ELR (cell line): ENCODE data around the gene KCNQ2.

Source experiments
- DNase-seq: peaks from one replicate; pipeline ENCODE4 v3.0.0-alpha.2; 2015; ENCODE audit warnings: low read depth

Gene KCNQ2

DNA sequence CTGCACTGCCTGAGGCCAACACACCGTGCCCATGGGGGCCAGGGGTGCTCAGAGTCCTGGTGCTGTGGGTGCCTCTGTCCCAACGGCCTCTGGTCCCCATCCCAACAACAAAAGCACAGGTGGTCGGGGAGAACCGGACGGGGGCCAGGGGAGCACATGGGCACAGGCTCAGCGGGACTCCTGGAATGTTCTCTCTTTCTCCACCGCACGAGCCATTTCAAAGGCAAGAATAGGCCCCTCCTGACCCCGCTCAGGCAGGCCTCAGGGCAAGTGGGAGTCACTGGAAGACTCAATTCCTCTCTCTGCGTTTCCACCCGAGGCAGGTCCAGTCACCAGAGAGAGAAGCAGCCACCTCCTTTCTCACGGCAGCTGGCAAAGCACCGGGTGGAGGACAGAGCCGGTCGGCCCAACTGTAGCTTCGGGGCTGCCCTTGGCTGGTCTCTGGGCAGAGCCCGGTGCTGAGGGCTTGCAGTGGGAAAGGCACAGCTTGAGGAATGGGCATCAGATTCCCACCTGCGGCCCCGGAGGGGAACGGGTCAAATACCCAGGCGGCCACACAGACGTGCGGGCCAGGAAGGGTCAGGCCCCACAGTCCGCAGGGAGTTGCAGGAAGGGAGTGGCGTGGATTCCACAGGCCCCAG, 55.2 kb downstream of the KCNQ2 start:
- no peak for DNase-seq

DNA sequence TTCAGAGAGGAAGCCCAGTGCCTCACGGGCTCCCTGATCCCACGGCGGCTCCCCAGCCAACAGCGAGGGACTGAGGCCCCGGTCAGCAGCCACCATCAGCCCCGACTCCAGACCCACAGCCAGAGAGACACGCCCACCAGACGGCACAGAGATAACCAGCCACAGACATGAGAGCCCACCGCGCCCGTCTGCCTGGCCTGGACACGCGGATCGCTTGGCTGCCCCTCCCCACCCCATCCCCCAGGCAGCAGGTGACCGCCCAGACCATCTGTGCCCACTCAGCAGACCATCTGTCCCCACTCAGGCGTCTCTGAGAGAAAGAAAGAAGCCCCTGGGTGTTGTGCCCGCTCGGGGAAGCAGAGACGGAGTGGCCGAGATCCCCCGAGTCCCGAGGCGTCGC, 55.8 kb downstream of the KCNQ2 start:
- DNase-seq, result no peak

DNA sequence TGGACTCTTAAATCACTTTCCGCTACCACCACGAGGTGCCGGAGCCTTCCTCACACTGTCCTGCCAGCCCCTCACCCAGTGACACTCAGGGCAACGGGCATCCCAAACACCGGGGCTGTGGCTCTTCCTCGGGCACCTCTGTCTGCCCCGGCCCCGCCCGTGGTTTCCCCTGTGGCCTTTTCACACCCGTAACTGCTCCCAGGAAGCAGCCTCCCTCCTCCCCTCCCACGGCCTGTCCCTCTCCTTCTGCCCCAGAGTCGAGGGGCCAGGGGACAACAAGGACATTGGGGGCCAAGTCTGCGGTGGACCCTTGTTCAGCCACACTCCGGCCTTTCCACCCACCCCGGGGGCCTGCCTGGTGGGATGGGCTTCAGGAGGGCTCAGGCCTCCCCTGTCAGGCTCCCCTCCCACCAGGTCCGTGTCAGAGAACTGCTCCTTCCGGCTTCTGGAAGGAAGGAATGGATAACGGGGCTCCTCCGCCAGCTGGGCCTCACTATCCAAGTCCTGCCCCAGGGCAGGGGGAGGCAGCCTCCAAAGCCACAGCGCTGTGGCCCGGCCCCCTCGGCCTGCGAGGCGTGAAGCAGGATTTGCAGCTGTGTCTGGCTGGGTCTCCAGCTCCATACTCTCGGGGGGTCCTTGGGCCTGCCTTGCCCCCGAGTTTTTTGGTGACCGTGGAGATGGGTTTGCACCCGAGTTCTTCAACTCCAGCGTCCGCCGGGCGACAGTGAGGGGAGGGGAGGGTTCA, 56.6 kb downstream of the KCNQ2 start:
- no peak for DNase-seq

DNA sequence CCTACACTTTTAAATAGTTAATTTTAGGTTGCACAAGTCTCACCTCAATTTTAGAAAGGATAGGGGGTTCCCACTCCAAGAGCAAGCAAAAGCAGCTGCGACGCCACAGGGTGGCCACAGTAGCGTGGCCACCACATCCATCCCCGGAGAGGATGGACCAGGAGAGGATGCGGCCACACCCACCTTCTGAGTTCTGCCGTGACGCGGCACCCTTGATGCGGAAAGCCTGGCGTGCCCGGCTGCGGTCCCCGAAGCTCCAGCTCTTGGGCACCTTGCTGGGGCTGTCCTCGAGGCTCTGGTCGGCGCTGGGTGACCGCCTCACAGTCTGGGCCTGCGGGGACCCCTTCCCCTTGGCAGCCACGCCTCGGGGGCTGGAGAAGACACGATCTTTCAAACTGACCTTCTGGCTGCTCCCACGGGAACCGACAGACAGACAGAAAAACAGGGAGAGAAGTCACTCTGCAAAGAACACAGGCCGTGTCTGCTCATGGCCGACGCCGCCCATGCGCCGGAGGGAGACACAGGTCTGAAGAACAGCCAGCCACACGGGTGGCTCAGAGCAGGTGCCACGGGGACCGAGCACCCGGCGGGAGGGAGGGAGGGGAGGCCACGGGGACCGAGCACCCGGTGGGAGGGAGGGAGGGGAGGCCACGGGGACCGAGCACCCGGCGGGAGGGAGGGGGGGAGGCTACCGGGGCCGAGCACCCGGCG, 57.6 kb downstream of the KCNQ2 start:
- no peak for DNase-seq

DNA sequence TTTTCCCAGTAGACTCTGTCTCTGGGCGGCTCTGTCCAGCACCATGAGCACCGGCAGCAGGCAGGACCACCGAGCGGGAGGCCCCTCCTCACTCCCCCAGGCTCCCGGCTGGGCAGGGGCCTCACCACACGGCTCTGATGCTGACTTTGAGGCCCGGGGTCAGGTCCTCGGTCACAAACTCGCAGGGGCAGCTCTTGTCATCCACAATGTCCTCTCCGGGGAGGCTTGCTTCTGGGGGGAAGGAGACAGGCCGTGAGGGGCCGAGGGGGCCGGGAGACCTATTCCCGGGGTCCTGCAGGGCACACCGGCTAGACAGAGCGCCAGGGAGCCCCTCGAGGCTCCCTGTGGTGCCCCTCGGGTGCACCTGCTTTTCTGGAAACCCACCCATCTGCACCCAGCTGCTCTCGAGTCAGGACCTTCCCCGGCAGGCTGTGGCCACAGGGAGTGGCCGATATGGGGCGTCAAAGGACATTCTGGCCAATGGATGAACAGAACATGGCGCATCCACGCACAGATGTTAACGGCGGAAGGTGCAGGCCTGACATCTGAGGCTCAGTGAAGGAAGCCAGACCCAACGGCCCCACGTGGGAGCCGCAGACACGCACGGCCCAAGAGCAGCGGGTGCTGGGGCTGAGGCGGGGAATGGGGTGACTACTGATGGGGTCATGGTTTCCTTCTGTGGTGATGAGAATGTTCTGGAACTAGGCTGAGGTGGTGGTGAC, 58.3 kb downstream of the KCNQ2 start:
- no peak for DNase-seq

DNA sequence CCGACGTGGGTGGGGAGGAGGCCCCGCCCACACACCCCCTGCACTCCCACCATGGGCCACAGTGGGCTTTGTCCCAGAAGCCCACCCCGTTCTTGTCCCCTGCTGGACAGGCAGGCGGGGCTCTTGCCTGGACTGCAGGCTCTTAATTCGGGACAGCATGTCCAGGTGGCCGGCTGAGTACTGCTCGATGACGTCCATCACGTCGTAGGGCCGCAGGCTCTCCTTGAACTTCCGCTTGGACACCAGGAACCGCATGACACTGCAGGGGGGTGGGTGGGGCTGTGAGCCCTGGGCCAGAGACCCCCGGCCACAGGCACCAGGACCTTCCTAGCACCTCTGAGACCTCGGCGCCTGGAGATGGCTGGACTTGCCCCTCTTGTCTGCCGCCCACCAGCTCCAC, 59.1 kb downstream of the KCNQ2 start:
- DNase-seq, result no peak

DNA sequence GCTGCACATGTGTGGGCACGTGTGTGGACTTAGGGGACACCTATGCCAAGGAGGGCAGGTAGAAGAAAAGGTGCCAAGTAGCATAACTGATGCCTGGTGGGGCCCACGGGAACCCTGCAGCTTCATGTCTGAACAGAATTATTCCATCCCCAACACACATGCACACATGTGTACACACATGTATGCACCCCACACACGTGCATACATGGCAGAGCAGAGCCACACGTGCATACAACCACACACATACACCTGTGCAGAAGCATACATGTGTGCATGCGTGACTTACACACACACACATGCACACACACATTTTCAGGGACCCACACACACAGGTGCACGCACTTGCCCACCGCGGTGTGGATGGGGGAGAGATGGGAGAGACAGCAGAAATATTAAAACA, 59.6 kb downstream of the KCNQ2 start:
- no peak for DNase-seq

DNA sequence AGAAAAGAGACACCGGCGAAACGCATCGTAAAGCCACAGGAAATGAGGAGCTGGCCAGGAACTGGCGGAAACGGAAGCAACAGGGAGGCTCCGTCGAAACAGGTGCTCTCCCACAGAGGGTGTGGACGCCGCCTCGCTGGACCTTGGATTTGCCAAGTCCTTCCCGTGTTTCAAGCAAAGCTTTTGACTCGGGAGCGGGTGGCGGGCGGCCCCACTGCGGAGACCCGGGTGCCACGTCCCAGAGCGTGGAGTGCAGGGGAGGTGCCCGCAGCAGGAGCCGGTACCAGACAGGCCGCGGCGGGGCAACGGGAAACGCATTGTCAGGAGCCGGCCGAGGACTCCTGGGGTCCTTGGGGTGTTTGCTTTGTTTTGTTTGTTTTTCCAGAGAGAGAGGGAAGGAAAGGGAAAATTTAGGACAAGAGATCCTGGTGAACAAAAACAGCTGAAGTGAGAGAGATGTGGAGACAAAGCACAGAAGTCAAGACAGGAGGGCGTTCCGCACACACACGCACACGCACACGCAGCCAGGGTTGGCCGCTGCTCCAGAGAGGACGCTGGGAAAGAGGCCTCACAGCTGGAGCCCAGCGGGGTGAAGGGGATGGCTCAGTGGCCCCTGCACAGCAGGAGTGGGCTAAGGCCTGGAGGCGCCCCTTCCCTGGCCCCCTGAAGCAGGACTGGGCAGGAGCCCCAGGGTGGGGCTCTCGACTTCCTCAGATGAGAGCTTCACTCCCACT, 60.4 kb downstream of the KCNQ2 start:
- no peak for DNase-seq

DNA sequence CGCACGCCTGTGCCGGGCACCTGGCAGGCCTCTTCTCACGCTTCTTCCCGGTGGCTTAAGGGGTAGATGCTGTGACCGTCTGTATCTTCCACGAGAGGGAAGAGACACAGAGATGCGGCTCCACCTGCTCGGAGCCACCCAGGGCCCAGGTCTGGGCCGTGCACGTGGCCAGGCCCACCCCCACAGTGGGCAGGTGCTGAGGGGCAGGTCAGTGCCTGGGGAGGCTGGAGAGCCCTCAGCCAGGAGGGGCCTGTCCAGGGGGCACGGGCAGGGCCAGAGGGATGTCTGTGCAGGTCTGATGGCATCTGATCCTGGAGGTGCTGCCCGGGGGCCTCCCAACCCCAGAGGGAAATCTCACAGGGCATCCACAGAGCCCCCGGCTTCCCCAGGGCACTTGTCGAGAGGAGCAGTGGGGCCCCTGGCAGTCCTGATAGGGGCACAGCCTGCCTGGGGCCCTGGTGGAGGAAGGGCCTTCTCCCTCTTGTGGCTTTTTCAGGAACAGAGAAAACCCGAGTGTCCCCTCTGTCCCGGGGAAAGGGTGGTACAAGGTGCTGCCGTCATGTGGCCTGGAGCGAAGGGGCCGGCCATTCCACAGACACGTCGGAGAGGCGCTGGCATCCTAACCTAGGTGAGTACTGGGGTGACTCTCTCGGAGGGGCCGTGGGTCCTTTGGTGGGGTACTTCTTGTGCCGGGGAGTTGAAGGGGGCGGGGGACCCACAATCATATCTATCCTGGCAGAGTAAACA, 61.1 kb downstream of the KCNQ2 start:
- DNase-seq, result no peak

DNA sequence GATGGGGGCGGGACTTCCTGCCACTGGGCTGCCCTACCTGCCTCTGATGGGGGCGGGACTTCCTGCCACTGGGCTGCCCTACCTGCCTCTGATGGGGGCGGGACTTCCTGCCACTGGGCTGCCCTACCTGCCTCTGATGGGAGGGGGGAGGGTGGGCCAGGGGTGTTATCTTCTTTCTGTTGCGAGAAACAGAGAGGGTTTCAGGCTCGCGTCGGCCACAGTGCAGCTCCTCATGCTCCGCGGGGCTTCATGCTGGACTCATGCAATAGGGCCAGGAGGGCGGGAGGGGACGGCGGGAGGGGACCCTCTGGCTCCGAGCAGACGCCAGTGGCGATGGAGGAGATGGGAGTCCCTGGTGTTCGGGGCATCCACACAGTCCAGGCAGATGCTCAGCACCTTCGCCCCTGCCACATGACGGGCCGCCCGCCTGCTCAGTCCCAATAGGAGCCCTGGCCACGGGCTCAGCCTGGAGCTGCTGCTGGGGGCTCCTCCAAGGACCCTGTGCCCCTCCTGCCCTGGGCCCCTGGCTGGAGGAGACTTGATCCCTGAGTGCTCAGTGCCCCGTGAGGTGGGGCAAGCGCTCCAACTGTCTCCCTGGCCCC, 62.5 kb downstream of the KCNQ2 start:
- no peak for DNase-seq

DNA sequence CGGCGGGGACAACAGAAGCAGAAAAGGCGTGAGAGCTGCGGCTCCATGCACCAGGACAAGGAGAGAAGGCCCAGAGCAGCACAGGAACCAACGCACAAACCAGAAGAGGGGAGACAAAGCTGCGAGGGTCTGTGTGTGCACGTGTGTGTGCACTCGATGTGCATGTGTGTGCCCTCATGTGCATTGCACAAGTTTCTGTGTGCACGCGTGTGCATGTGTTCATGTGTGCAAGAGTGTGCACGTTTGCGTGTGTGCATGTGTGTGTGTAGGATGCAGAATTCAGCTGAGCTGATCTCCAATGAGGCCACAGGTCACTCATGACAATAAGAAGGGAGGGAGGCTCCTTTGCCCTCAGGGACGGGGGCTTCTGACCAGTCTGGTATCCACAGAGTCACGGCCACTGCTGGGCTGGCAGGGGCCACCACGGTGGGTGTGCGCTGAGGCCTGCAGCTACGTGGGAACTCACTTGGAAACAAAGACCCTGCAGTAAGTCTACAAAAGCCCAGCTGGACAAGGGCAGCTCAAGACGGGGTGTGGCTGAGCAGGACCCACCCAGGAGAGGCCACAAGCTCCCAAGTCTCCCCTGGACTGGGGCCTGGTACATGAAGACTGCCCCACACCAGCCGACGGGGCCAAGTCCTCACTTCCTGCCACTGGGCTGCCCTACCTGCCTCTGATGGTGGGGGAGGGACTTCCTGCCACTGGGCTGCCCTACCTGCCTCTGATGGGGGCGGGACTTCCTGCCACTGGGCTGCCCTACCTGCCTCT, 63.2 kb downstream of the KCNQ2 start:
- no peak for DNase-seq

DNA sequence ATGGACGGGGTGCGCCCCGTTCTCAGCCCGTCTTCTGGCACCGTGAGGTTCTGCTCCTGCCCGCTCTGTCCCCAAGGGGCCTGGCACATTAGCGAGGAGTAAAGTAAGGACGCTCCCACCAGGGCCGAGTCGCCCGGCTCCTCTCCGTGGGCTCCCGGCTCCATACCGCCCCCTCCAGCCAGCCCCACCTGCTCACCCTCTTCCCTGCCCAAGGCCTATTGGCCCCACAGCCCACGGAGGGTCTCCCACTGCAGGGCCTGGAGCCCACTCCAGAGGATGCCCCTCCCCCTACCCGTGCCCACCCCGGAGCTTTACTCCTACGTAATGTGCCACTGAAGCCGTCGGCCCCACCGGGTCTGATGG, 63.8 kb downstream of the KCNQ2 start:
- DNase-seq, result no peak

DNA sequence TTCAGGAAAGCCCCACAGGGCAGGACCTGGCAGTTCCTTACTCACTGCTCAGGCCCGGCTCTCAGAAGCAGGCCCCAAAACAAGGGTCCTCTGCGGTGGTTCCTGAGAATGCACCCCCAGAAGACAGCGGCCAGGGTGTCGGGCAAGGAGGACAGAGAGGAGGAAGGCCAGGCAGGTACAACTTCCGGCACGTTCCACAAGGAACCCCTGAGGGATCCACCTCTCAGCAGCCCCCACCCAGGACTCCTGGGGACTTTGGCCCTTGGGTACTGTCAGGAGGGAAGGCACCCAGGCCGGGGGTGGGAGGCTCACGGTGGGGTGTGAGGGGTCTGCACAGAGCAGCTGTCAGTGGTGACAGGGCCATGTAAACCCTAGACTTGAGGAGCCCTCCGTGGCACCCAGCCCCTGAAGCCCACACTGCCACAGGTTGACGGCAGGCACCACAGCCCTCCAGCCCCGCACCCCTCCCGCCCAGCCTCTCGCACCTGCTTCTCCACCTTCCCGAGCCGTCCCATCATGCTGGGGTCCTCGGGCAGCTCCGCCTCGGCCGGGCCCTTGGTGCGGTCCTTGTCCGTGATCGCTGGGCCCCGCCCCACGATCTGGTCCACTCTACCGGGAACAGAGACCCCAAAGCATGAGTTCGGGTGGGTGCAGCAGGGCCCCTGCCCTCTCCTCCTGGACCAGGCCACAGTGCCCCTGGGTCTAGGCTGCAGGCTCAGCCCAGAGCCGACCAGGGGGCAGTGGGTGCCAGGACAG, 64.3 kb downstream of the KCNQ2 start:
- no peak for DNase-seq

DNA sequence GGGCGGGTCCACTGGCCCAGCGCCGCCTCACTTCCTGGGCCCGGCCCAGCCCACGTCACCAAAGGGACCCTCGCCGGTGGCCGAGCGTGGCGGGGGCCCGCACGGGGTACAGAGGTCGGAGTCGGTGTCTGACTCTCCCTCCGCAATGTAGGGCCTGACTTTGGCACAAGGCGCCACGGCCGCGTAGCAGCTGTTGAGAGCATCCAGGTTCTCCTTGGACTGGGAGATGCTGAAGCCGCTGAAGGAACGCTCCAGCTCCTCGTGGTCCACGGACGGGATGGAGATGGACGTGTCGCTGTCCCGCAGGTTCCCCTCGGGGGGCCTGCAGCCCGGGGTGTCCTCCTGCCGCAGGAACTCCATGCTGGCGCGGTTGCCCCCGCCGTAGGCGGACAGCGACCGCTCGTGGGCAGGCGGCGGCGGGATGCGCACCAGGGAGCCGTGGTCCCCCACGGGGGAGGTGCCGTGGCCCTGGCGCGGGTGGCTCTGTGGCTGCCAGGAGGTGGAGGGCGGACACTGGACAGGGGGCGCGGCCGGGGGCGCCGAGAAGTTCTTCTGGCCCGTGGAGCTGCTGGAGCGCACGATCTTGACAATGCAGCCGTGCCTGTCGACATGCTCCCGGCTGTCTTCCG, 65.7 kb downstream of the KCNQ2 start:
- no peak for DNase-seq

DNA sequence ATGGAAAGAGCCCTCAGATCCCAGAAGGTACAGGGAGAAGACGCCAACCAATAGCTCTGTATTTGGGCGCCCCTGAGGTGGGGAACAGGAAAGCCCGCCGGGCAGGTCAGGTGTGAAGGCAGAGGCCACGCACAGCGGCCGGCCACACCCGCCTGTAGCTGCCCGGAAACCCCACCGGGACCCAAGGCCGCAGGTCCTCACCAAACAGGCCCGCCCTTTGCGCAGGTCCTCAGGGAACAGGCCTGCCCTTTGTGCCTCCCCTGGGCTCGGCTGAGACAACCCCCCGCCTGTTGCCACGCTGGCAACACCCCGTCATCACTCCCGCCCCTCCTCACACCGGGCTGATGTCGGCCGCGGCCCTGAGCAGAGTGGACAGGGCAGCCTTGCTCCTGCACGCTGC, 66.4 kb downstream of the KCNQ2 start:
- no peak for DNase-seq

DNA sequence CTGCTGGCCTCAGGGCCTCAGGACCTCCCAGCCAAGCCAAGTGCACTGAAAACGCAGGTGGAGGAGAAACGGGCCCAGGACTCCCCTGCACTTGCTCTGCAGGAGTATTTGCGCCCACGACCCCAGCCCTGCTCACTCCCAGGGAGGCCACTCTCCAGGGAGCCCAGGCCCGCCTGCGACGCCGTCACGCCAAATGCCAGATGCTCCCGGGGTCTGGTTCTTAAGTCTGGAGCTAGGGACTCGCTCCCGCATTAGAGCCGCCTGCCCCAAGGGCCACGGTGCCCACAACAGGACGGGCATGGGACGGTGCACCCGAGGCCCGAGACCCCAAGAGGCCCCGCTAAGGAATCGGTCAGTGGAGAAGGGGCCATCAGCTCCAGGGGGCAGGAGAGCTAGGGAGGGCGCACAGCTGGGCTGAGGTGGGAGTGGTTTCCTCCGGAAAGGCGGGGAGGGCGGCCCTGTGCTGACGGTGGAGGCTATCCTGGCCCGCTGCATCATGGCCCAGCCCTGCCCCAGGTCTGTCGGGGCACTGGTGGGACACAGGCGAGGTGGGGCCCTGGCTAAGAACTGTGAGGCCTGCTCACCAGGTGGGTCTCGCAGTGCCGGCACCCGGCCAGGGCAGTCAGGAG, 67.2 kb downstream of the KCNQ2 start:
- DNase-seq, result no peak

DNA sequence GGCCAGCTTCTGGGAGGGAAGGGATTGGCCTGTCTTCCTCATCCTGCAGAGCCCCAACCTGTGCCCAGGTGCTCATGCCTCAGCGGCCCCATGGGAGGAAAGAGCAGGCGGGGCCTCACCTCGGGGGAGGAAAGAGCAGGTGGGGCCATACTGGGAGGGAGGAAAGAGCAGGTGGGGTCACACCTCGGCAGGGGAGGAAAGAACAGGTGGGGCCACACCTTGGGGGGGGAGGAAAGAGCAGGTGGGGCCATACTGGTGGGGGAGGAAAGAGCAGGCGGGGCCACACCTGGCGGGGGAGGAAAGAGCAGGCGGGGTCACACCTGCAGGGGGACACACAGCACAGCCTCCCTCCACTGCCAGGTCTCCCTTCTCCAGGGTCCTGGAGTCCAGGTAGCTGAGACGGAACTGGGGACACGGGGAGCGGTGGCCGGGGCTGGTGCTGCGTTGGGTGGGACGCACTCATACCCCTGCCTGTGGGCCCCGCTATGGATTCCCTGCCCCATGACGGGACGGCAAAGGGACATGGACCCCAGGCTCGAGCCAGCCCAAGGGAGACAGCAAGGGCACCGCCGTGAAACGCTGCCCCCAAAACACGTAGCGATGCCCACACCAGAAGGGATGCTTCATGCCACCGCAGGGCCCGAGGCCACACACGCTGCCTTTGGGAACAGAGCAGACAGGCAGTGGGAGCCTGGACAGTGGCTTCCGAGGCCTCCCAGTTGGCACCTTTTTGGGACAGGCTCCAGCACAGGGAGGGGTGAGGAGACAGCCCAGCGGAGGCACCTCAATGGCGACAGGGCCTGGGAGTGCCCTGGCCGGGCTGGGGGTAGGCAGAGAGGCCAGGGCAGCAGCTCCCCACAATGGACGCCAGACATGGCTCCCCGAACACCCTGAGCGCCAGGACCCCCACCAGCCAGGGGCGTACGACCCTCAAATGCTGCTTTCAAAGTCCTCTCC, 68.0 kb downstream of the KCNQ2 start:
- no peak for DNase-seq
